Endothelial cell of umbilical vein (primary cell): ENCODE results near the gene REEP5.

Experiments
- EZH2 ChIP-seq: IDR thresholded peaks from 2 replicates; pipeline ENCODE4 v1.6.1; 2012; ENCODE audit warnings: borderline replicate concordance, low read depth, mild to moderate bottlenecking, moderate library complexity, low read length, inconsistent platforms; ENCODE audit not compliant: severe bottlenecking
- GATA2 ChIP-seq: IDR thresholded peaks from 2 replicates; pipeline ENCODE4 v1.7.0; 2011; ENCODE audit warnings: low read depth, mild to moderate bottlenecking, moderate library complexity, mixed read lengths, low read length; ENCODE audit not compliant: insufficient read length, insufficient read depth
- JUN ChIP-seq: IDR thresholded peaks from 2 replicates; pipeline ENCODE4 v1.6.1; 2011; ENCODE audit warnings: borderline replicate concordance, low read depth; ENCODE audit not compliant: insufficient read length, insufficient read depth
- MAX ChIP-seq: IDR thresholded peaks from 2 replicates; pipeline ENCODE4 v1.6.1; 2011; ENCODE audit not compliant: insufficient read depth, insufficient read length
- MYC ChIP-seq: IDR thresholded peaks from one replicate; pipeline ENCODE4 v1.6.1; 2011; ENCODE audit warnings: mild to moderate bottlenecking, low read depth, low read length
- POLR2A ChIP-seq: IDR thresholded peaks from 2 replicates; pipeline ENCODE4 v1.6.1; 2012; ENCODE audit warnings: low read depth, mild to moderate bottlenecking, control low read depth, low read length
- POLR2AphosphoS5 ChIP-seq: IDR thresholded peaks from 2 replicates; pipeline ENCODE4 v1.6.1; 2012; ENCODE audit warnings: low read depth, mild to moderate bottlenecking, control low read depth, low read length, moderate library complexity; ENCODE audit not compliant: insufficient read depth
- TF ChIP-seq, protein P1 (sequence below), 2 donors: IDR thresholded peaks; 1 replicate in 1 of 2; 2 replicates in 1 of 2; pipeline ENCODE4 v1.5.1; 2011; ENCODE audit warnings: low read length in 2 of 2, mild to moderate bottlenecking in 2 of 2, moderate library complexity in 2 of 2, control low read depth in 1 of 2, inconsistent platforms in 1 of 2, low read depth in 1 of 2; ENCODE audit not compliant: insufficient read depth in 1 of 2; ENCODE audit errors: extremely low read depth in 1 of 2

DNA sequence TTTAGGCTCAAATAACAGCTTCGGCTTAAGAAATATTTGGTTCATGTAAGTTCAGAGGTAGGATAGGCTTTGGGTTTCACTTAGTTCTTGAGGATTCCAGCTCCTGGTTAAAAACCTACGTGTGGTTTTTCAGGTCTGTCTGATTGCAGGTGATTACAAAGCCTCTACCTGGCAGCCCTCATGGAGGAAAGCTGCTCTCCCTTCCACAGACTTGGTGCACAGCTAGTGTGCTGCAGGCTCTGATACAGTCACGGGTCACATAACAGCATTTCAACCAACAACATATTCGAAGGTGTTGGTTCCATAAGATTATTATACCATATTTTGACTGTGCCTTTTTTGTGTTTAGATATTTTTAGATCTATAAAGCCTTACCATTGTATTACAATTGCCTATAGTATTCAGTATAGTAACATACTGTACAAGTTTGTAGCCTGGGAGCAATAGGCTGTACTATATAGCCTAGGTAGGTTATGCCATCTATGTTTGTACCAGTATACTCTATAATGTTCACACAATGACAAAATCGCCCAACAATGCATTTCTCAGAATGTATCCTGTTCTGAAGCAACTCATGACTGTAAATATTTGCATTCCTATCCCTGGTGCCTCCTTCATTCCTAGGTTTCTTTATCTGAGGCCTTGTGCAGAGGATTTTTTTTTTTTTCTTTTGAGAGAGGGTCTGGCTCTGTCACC, 46.5 kb upstream of the REEP5 start:
- no peak for TF ChIP-seq POLR2A
- TF ChIP-seq, protein P1, sequence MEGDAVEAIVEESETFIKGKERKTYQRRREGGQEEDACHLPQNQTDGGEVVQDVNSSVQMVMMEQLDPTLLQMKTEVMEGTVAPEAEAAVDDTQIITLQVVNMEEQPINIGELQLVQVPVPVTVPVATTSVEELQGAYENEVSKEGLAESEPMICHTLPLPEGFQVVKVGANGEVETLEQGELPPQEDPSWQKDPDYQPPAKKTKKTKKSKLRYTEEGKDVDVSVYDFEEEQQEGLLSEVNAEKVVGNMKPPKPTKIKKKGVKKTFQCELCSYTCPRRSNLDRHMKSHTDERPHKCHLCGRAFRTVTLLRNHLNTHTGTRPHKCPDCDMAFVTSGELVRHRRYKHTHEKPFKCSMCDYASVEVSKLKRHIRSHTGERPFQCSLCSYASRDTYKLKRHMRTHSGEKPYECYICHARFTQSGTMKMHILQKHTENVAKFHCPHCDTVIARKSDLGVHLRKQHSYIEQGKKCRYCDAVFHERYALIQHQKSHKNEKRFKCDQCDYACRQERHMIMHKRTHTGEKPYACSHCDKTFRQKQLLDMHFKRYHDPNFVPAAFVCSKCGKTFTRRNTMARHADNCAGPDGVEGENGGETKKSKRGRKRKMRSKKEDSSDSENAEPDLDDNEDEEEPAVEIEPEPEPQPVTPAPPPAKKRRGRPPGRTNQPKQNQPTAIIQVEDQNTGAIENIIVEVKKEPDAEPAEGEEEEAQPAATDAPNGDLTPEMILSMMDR (IDR thresholded peaks at IDR 0.05; ENCODE audit: extremely low read depth in 1 of 2, insufficient read depth in 1 of 2, low read depth in 1 of 2, low read length in 2 of 2): no peak
- no peak for TF ChIP-seq EZH2
- no peak for TF ChIP-seq GATA2
- no peak for TF ChIP-seq JUN
- TF ChIP-seq MYC: no peak
- no peak for TF ChIP-seq POLR2AphosphoS5
- TF ChIP-seq MAX: no peak
